Measurements from ENCODE around the gene LPIN1. TPM values are rescaled to one million over a fixed set of nuclear protein-coding genes. Genes with fewer than 3 reads are reported as not detected.

LPIN1 gene
- polyA plus RNA-seq, 2 donors: 25.5 to 65.4 TPM

GRCh38 chr2:11703700-11704099 is 42.7 kb upstream of the LPIN1 start:
- Histone ChIP-seq H3K27ac (ENCODE audit: low read depth in 2 of 2, low read length in 1 of 2) (peak overlapping the region in 1 of 2 donors; percentile 52), H3K4me1 (ENCODE audit: control insufficient read depth in 2 of 2, insufficient read depth in 2 of 2, low read length in 1 of 2) (peaks cover 0 to 10% of the 10 kb centered on the region in 2 donors), H3K36me3 (ENCODE audit: control insufficient read depth in 2 of 2, insufficient read depth in 2 of 2, low read length in 1 of 2) (no peaks in the 10 kb centered on the region), H3K27me3 (ENCODE audit: control insufficient read depth in 1 of 2, insufficient read depth in 2 of 2, low read length in 2 of 2) (no peaks in the 10 kb centered on the region), H3K9me3 (ENCODE audit: control insufficient read depth in 2 of 2, insufficient read depth in 1 of 2, low read depth in 1 of 2, low read length in 1 of 2) (no peaks in the 10 kb centered on the region), H3K4me3 (ENCODE audit: low read depth in 1 of 2, low read length in 2 of 2) (no peak overlapping the region)
- 62 to 68% methylated on average over 1 of the region's 1 CpG for WGBS, 2 donors

DNA sequence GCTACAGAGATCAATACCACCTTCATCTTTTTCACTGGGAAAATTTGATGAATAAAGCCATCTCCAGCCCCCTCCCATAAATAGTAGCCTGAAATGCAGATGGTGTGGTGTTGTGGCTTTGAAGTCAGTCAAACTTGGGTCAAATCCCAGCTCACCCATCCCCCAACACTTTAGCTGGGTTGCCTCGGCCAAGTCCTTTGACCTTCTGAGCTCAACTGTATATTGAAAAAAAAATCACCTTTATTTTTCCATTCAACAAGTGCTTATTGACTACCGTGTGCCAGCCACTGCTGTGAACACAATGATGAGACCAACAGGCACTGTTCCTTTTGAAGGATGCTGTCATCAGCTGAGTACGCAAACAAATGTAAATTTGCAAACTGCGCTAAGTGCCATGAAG is 41.4 kb upstream of the LPIN1 start:
- no peak overlapping the region for H3K4me3 ChIP-seq (ENCODE audit: low read depth in 1 of 2, low read length in 2 of 2)
- WGBS, 2 donors: 77 to 89% methylated on average over 4 of the region's 4 CpGs
- H3K4me1 ChIP-seq (ENCODE audit: control insufficient read depth in 2 of 2, insufficient read depth in 2 of 2, low read length in 1 of 2): peaks cover 0 to 10% of the 10 kb centered on the region in 2 donors
- H3K36me3 ChIP-seq (ENCODE audit: control insufficient read depth in 2 of 2, insufficient read depth in 2 of 2, low read length in 1 of 2): no peaks in the 10 kb centered on the region
- H3K9me3 ChIP-seq (ENCODE audit: control insufficient read depth in 2 of 2, insufficient read depth in 1 of 2, low read depth in 1 of 2, low read length in 1 of 2): no peaks in the 10 kb centered on the region
- no peak overlapping the region for H3K27ac ChIP-seq (ENCODE audit: low read depth in 2 of 2, low read length in 1 of 2)
- no peaks in the 10 kb centered on the region for H3K27me3 ChIP-seq (ENCODE audit: control insufficient read depth in 1 of 2, insufficient read depth in 2 of 2, low read length in 2 of 2)

DNA sequence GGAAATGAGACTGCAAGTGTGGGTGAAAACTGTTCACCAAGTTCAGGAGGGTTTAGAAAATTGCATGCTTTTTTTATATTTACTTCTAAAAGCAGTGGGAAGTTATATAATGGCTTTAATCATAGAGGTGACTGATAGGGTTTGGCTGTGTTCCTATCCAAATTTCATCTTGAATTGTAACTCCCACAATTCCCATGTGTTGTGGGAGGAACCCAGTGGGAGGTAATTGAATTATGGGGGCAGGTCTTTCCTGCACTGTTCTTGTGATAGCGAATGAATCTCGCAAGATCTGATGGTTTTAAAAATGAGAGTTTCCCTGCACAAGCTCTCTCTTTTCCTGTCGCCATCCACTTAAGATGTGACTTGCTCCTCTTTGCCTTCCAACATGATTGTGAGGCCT is 40.7 kb upstream of the LPIN1 start:
- Histone ChIP-seq H3K9me3 (ENCODE audit: control insufficient read depth in 2 of 2, insufficient read depth in 1 of 2, low read depth in 1 of 2, low read length in 1 of 2) (no peaks in the 10 kb centered on the region), H3K27ac (ENCODE audit: low read depth in 2 of 2, low read length in 1 of 2) (no peak overlapping the region), H3K4me1 (ENCODE audit: control insufficient read depth in 2 of 2, insufficient read depth in 2 of 2, low read length in 1 of 2) (peaks cover 0 to 6% of the 10 kb centered on the region in 2 donors), H3K27me3 (ENCODE audit: control insufficient read depth in 1 of 2, insufficient read depth in 2 of 2, low read length in 2 of 2) (no peaks in the 10 kb centered on the region), H3K36me3 (ENCODE audit: control insufficient read depth in 2 of 2, insufficient read depth in 2 of 2, low read length in 1 of 2) (no peaks in the 10 kb centered on the region), H3K4me3 (ENCODE audit: low read depth in 1 of 2, low read length in 2 of 2) (no peak overlapping the region)
- 88 to 97% methylated on average over 3 of the region's 3 CpGs for WGBS, 2 donors

GRCh38 chr2:11708106-11708505 is 38.3 kb upstream of the LPIN1 start:
- no peaks in the 10 kb centered on the region for H3K36me3 ChIP-seq (ENCODE audit: control insufficient read depth in 2 of 2, insufficient read depth in 2 of 2, low read length in 1 of 2)
- H3K27me3 ChIP-seq (ENCODE audit: control insufficient read depth in 1 of 2, insufficient read depth in 2 of 2, low read length in 2 of 2): no peaks in the 10 kb centered on the region
- WGBS, 2 donors: 89 to 94% methylated on average over 3 of the region's 3 CpGs
- no peak overlapping the region for H3K4me3 ChIP-seq (ENCODE audit: low read depth in 1 of 2, low read length in 2 of 2)
- H3K4me1 ChIP-seq (ENCODE audit: control insufficient read depth in 2 of 2, insufficient read depth in 2 of 2, low read length in 1 of 2): peaks cover 0 to 3% of the 10 kb centered on the region in 2 donors
- no peak overlapping the region for H3K27ac ChIP-seq (ENCODE audit: low read depth in 2 of 2, low read length in 1 of 2)
- no peaks in the 10 kb centered on the region for H3K9me3 ChIP-seq (ENCODE audit: control insufficient read depth in 2 of 2, insufficient read depth in 1 of 2, low read depth in 1 of 2, low read length in 1 of 2)

DNA sequence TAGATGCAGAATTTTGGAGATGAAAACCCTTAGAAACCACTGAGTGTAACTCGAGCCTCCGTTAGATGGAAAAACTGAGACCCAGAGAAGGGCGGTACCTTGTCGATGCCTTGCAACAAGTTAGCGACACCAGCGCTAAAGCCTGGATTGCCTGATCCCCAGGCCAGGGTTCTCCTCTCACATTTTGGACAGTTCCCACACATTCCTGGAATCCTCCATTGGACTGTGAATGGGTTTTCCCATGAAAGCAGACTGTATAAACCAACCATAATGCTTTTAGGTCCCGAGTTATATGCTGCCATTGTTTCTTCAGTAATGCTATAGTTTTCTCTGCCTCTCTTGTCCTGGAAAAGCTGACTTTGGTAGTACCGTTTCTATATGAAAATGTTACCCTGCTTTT is 37.1 kb upstream of the LPIN1 start:
- no peak overlapping the region for H3K27ac ChIP-seq (ENCODE audit: low read depth in 2 of 2, low read length in 1 of 2)
- H3K9me3 ChIP-seq (ENCODE audit: control insufficient read depth in 2 of 2, insufficient read depth in 1 of 2, low read depth in 1 of 2, low read length in 1 of 2): no peaks in the 10 kb centered on the region
- H3K4me1 ChIP-seq (ENCODE audit: control insufficient read depth in 2 of 2, insufficient read depth in 2 of 2, low read length in 1 of 2): peaks cover 0 to 3% of the 10 kb centered on the region in 2 donors
- WGBS, 2 donors: 92 to 93% methylated on average over 8 of the region's 8 CpGs
- H3K4me3 ChIP-seq (ENCODE audit: low read depth in 1 of 2, low read length in 2 of 2): no peak overlapping the region
- no peaks in the 10 kb centered on the region for H3K36me3 ChIP-seq (ENCODE audit: control insufficient read depth in 2 of 2, insufficient read depth in 2 of 2, low read length in 1 of 2)
- no peaks in the 10 kb centered on the region for H3K27me3 ChIP-seq (ENCODE audit: control insufficient read depth in 1 of 2, insufficient read depth in 2 of 2, low read length in 2 of 2)

GRCh38 chr2:11710210-11710609 is 36.2 kb upstream of the LPIN1 start:
- 39 to 44% methylated on average over 3 of the region's 3 CpGs for WGBS, 2 donors
- Histone ChIP-seq H3K4me1 (ENCODE audit: control insufficient read depth in 2 of 2, insufficient read depth in 2 of 2, low read length in 1 of 2) (peaks cover 0 to 3% of the 10 kb centered on the region in 2 donors), H3K27ac (ENCODE audit: low read depth in 2 of 2, low read length in 1 of 2) (peak overlapping the region in 1 of 2 donors; percentile 45), H3K4me3 (ENCODE audit: low read depth in 1 of 2, low read length in 2 of 2) (no peak overlapping the region), H3K9me3 (ENCODE audit: control insufficient read depth in 2 of 2, insufficient read depth in 1 of 2, low read depth in 1 of 2, low read length in 1 of 2) (no peaks in the 10 kb centered on the region), H3K36me3 (ENCODE audit: control insufficient read depth in 2 of 2, insufficient read depth in 2 of 2, low read length in 1 of 2) (no peaks in the 10 kb centered on the region), H3K27me3 (ENCODE audit: control insufficient read depth in 1 of 2, insufficient read depth in 2 of 2, low read length in 2 of 2) (no peaks in the 10 kb centered on the region)

DNA sequence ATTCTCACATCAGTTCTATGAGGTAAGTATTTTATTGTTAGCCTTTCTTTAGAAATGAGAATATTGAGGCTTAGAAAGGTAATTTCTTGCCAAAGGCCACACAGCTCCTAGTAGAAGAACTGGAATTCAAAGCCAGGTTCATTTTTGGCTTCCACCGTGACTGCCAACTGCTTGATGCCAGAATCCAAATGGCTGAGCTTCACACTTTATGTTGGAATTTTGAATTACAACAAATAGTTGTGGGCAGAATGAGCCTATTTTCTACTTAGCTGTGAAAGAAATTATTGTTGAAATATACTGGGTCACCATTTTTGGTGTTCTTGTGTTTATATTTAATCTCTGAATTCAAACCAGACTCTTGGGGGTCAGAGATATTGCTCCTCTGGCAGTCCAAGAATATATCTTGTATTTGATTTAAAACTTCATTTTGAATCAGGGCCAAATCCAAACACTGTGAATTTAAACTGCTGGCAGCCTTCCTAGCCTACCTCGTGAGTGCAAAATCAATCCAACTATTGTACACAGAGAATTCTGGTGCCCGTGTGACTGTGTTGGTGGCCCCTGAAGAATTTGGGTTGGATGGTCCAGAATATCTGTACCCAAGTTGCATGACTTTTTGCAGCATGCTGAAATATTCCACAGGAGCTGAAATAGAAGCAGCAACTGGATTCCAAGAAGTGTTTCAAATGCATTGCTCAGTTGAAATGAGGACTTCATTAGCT is 35.6 kb upstream of the LPIN1 start:
- Histone ChIP-seq H3K27ac (ENCODE audit: low read depth in 2 of 2, low read length in 1 of 2) (peak overlapping the region; percentile 38 to 45), H3K9me3 (ENCODE audit: control insufficient read depth in 2 of 2, insufficient read depth in 1 of 2, low read depth in 1 of 2, low read length in 1 of 2) (no peaks in the 10 kb centered on the region), H3K36me3 (ENCODE audit: control insufficient read depth in 2 of 2, insufficient read depth in 2 of 2, low read length in 1 of 2) (no peaks in the 10 kb centered on the region), H3K4me3 (ENCODE audit: low read depth in 1 of 2, low read length in 2 of 2) (peak overlapping the region; percentile 16 to 44), H3K4me1 (ENCODE audit: control insufficient read depth in 2 of 2, insufficient read depth in 2 of 2, low read length in 1 of 2) (peaks cover 0 to 3% of the 10 kb centered on the region in 2 donors), H3K27me3 (ENCODE audit: control insufficient read depth in 1 of 2, insufficient read depth in 2 of 2, low read length in 2 of 2) (no peaks in the 10 kb centered on the region)
- 21 to 25% methylated on average over 3 of the region's 3 CpGs for WGBS, 2 donors

GRCh38 chr2:11711354-11711716 is 35.1 kb upstream of the LPIN1 start:
- peak overlapping the region; percentile 16 to 44 for H3K4me3 ChIP-seq (ENCODE audit: low read depth in 1 of 2, low read length in 2 of 2)
- H3K4me1 ChIP-seq (ENCODE audit: control insufficient read depth in 2 of 2, insufficient read depth in 2 of 2, low read length in 1 of 2): peaks cover 0 to 5% of the 10 kb centered on the region in 2 donors
- 68 to 69% methylated on average over 1 of the region's 1 CpG for WGBS, 2 donors
- peak overlapping the region in 1 of 2 donors; percentile 45 for H3K27ac ChIP-seq (ENCODE audit: low read depth in 2 of 2, low read length in 1 of 2)
- H3K9me3 ChIP-seq (ENCODE audit: control insufficient read depth in 2 of 2, insufficient read depth in 1 of 2, low read depth in 1 of 2, low read length in 1 of 2): no peaks in the 10 kb centered on the region
- no peaks in the 10 kb centered on the region for H3K27me3 ChIP-seq (ENCODE audit: control insufficient read depth in 1 of 2, insufficient read depth in 2 of 2, low read length in 2 of 2)
- H3K36me3 ChIP-seq (ENCODE audit: control insufficient read depth in 2 of 2, insufficient read depth in 2 of 2, low read length in 1 of 2): no peaks in the 10 kb centered on the region

- no peaks in the 10 kb centered on the region for H3K27me3 ChIP-seq (ENCODE audit: control insufficient read depth in 1 of 2, insufficient read depth in 2 of 2, low read length in 2 of 2)
- peak overlapping the region; percentile 28 to 44 for H3K4me3 ChIP-seq (ENCODE audit: low read depth in 1 of 2, low read length in 2 of 2)
- H3K36me3 ChIP-seq (ENCODE audit: control insufficient read depth in 2 of 2, insufficient read depth in 2 of 2, low read length in 1 of 2): no peaks in the 10 kb centered on the region
- no peak overlapping the region for H3K27ac ChIP-seq (ENCODE audit: low read depth in 2 of 2, low read length in 1 of 2)
- 80 to 81% methylated on average over 8 of the region's 8 CpGs for WGBS, 2 donors
- no peaks in the 10 kb centered on the region for H3K9me3 ChIP-seq (ENCODE audit: control insufficient read depth in 2 of 2, insufficient read depth in 1 of 2, low read depth in 1 of 2, low read length in 1 of 2)
- peaks cover 0 to 5% of the 10 kb centered on the region in 2 donors for H3K4me1 ChIP-seq (ENCODE audit: control insufficient read depth in 2 of 2, insufficient read depth in 2 of 2, low read length in 1 of 2)
Observed at GRCh38 chr2:11711751-11712150, 34.7 kb upstream of the LPIN1 start.

GRCh38 chr2:11712866-11713265 is 33.6 kb upstream of the LPIN1 start:
- 77 to 89% methylated on average over 2 of the region's 2 CpGs for WGBS, 2 donors
- H3K4me1 ChIP-seq (ENCODE audit: control insufficient read depth in 2 of 2, insufficient read depth in 2 of 2, low read length in 1 of 2): peaks cover 0 to 2% of the 10 kb centered on the region in 2 donors
- H3K36me3 ChIP-seq (ENCODE audit: control insufficient read depth in 2 of 2, insufficient read depth in 2 of 2, low read length in 1 of 2): no peaks in the 10 kb centered on the region
- no peak overlapping the region for H3K27ac ChIP-seq (ENCODE audit: low read depth in 2 of 2, low read length in 1 of 2)
- no peaks in the 10 kb centered on the region for H3K27me3 ChIP-seq (ENCODE audit: control insufficient read depth in 1 of 2, insufficient read depth in 2 of 2, low read length in 2 of 2)
- no peaks in the 10 kb centered on the region for H3K9me3 ChIP-seq (ENCODE audit: control insufficient read depth in 2 of 2, insufficient read depth in 1 of 2, low read depth in 1 of 2, low read length in 1 of 2)
- H3K4me3 ChIP-seq (ENCODE audit: low read depth in 1 of 2, low read length in 2 of 2): no peak overlapping the region

All from esophagus (tissue), 2 donors.